OCI-LY7 (cell line): ENCODE data around the gene DVL2. TPM values are rescaled to one million over a fixed set of nuclear protein-coding genes. Genes with fewer than 3 reads are reported as not detected.
A peak's percentile ranks its signal among the peaks of the same experiment; 100 is the strongest.

Experiments
- BruUV-seq: library from RNA; stranded (reverse); fragments of 400-500 nt; replicated peaks from 2 replicates; lab custom pipeline; 2021; lab: Mats Ljungman, UMichigan
- CTCF ChIA-PET: fragments of 300-600 bp; sonication (Branson Sonifier 250); formaldehyde crosslinking; loops from one replicate; lab custom pipeline; 2022; ENCODE audit warnings: antibody characterized with exemption; ENCODE audit not compliant: unreplicated experiment; lab: Charles Lee
- POLR2A ChIA-PET: fragments of 300-600 bp; sonication (Branson Sonifier 250); formaldehyde crosslinking; loops from one replicate; lab custom pipeline; 2022; ENCODE audit warnings: antibody characterized with exemption; lab: Charles Lee
- DNase-seq: peaks from one replicate; pipeline ENCODE4 v3.0.0-alpha.2; 2015; ENCODE audit warnings: low spot score
- H2AFZ ChIP-seq: fragments of 200-600 bp; sonication (generic), shearing (Covaris generic); 2 replicates; pipeline ENCODE4 v1.6.1; 2014; ENCODE audit warnings: mild to moderate bottlenecking, antibody characterized with exemption, low read length, moderate library complexity
- H3K27ac ChIP-seq: fragments of 200-600 bp; sonication (generic); 2 replicates; pipeline ENCODE4 v1.5.1; 2014; ENCODE audit warnings: mixed run types, low read depth, mild to moderate bottlenecking, moderate library complexity, low read length, inconsistent platforms; ENCODE audit not compliant: poor library complexity, severe bottlenecking
- H3K36me3 ChIP-seq: fragments of 200-600 bp; sonication (generic); 2 replicates; pipeline ENCODE4 v1.6.1; 2014; ENCODE audit warnings: mild to moderate bottlenecking, antibody characterized with exemption, low read length, moderate library complexity, mixed read lengths; ENCODE audit not compliant: insufficient read depth
- H3K4me1 ChIP-seq: fragments of 200-600 bp; sonication (generic); 2 replicates; pipeline ENCODE4 v1.5.1; 2014; ENCODE audit warnings: mild to moderate bottlenecking, low read length; ENCODE audit not compliant: insufficient read depth, poor library complexity, severe bottlenecking
- H3K4me2 ChIP-seq: fragments of 200-600 bp; sonication (generic); 2 replicates; pipeline ENCODE4 v1.6.1; 2014; ENCODE audit warnings: mild to moderate bottlenecking, low read length
- H3K4me3 ChIP-seq: fragments of 200-600 bp; sonication (generic); 2 replicates; pipeline ENCODE4 v1.5.1; 2014; ENCODE audit warnings: mild to moderate bottlenecking, low read depth, low read length; ENCODE audit not compliant: poor library complexity, severe bottlenecking
- H3K79me2 ChIP-seq: fragments of 200-600 bp; sonication (generic); 2 replicates; pipeline ENCODE4 v1.6.1; 2016; ENCODE audit warnings: low read depth, mild to moderate bottlenecking, low read length, moderate library complexity, mixed read lengths; ENCODE audit not compliant: insufficient read depth
- H3K9me2 ChIP-seq: fragments of 200-600 bp; sonication (generic); 2 replicates; pipeline ENCODE4 v1.6.1; 2016; ENCODE audit warnings: mild to moderate bottlenecking, low read length, mixed read lengths; ENCODE audit not compliant: insufficient read depth
- H3K9me3 ChIP-seq: fragments of 200-600 bp; sonication (generic); 2 replicates; pipeline ENCODE4 v1.6.1; 2014; ENCODE audit warnings: mild to moderate bottlenecking, mixed run types, low read length, mixed read lengths
- H4K20me1 ChIP-seq: fragments of 200-600 bp; sonication (generic); 2 replicates; pipeline ENCODE4 v1.6.1; 2014; ENCODE audit warnings: mild to moderate bottlenecking, antibody characterized with exemption, low read length, moderate library complexity, mixed read lengths; ENCODE audit not compliant: insufficient read depth
- CTCF ChIP-seq: fragments of 200-600 bp; sonication (generic); conservative IDR thresholded peaks from 2 replicates; pipeline ENCODE4 v1.5.1; 2014; ENCODE audit warnings: mild to moderate bottlenecking, antibody characterized with exemption, low read length, moderate library complexity, mixed read lengths
- EZH2phosphoT487 ChIP-seq: fragments of 200-600 bp; sonication (generic); IDR thresholded peaks from 2 replicates; pipeline ENCODE4 v1.6.1; 2018; ENCODE audit warnings: low read depth, borderline replicate concordance, mild to moderate bottlenecking, mixed run types, antibody characterized with exemption, low read length, moderate library complexity, mixed read lengths
- intact Hi-C: fragments of 100-400 bp; cut with micrococcal nuclease; formaldehyde crosslinking; loops from one replicate; pipeline ENCODE4 v1.10.0; 2022; ENCODE audit not compliant: unreplicated experiment
- total RNA-seq, 2 experiments: library from RNA; depleted of rRNA in 1 of 2; stranded (reverse); fragments of >200 nt in 1 of 2; shearing (Covaris generic) in 1 of 2; gene quantifications; 2 replicates each; pipeline ENCODE4 v1.2.3, GENCODE V29; 2014 to 2022

DVL2 gene
- total RNA-seq, 2 experiments from 2014 or later = 98.8 to 99.9 TPM

DNA sequence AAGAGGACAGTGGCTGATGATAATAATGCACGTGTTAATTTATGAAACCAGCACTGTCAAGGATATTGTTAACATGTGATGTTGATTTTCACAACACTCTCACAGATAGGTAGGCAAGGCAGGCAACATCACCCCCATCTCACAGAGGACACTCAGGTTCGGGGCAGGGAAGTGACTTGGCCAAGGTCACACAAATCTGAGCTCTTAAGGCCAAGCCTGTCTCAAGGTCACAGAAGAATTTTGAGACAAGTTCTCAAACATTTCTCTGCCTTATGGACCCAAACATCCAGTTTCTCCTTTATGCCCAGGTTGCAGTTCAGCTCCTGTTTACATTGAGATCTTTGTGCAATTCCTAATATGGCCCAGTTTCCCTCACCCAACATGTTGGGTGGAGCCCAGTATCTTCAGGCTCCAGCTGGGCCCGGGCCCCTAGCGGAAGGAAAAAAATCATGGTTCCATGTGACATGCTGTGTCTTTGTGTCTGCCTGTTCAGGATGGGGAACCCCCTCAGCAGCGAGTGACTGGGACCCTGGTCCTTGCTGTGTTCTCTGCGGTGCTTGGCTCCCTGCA is 48.5 kb upstream of the DVL2 start:
- Histone ChIP-seq H3K4me1 (peaks cover 41% of the 10 kb centered on the region), H3K36me3 (no peaks in the 10 kb centered on the region), H3K9me2 (no peaks in the 10 kb centered on the region), H3K4me2 (no peak overlapping the region; the same call in 1 of the 2 replicates), H3K9me3 (no peaks in the 10 kb centered on the region), H3K79me2 (no peaks in the 10 kb centered on the region), H4K20me1 (no peaks in the 10 kb centered on the region), H3K4me3 (no peak overlapping the region), H3K27ac (no peak overlapping the region), H2AFZ (peak overlapping the region; percentile 13; the same call in 1 of the 2 replicates)
- POLR2A ChIA-PET = no interaction called here
- CTCF ChIA-PET = interaction anchor here (0.5 to 0.6 kb wide), 2 partner anchors 250 to 939 kb away, joined by 3 read pairs; no protein-coding TSS in a partner anchor
- intact Hi-C loops = no loop called here
- no peak for TF ChIP-seq EZH2phosphoT487
- peak; percentile 32; the same call in 1 of the 2 replicates for TF ChIP-seq CTCF
- BruUV-seq = no TSS peak
- no peak for DNase-seq

GRCh38 chr17:7281953-7282751 is 47.8 kb upstream of the DVL2 start:
- Histone ChIP-seq H3K27ac (no peak overlapping the region), H3K4me3 (peak overlapping the region; percentile 59), H3K4me2 (peak overlapping the region; percentile 88), H3K79me2 (no peaks in the 10 kb centered on the region), H3K4me1 (peaks cover 41% of the 10 kb centered on the region), H3K9me3 (no peaks in the 10 kb centered on the region), H4K20me1 (no peaks in the 10 kb centered on the region), H2AFZ (peak overlapping the region; percentile 56), H3K9me2 (no peaks in the 10 kb centered on the region), H3K36me3 (no peaks in the 10 kb centered on the region)
- intact Hi-C loops = loop anchor here (1.0 to 2.0 kb wide), 3 partner anchors 55 to 153 kb away; partner anchors contain the start of genes ACAP1, KCTD11 and TMEM102
- BruUV-seq = no TSS peak
- ChIA-PET CTCF (no interaction called here), POLR2A (interaction anchor here (0.7 to 1.3 kb wide), 2 partner anchors 10 to 55 kb away, joined by 4 to 5 read pairs; no protein-coding TSS in a partner anchor)
- TF ChIP-seq CTCF = no peak
- no peak for TF ChIP-seq EZH2phosphoT487
- no peak for DNase-seq
